Suppressor macrophage treated with lipopolysaccharide for 1 hour (primary cell): Measurements from ENCODE around the gene AKAP6.

Experiments
- DNase-seq, 3 donors: peaks; one replicate each; pipeline ENCODE4 v3.0.0-alpha.2; 2020 to 2022

Gene AKAP6

DNA sequence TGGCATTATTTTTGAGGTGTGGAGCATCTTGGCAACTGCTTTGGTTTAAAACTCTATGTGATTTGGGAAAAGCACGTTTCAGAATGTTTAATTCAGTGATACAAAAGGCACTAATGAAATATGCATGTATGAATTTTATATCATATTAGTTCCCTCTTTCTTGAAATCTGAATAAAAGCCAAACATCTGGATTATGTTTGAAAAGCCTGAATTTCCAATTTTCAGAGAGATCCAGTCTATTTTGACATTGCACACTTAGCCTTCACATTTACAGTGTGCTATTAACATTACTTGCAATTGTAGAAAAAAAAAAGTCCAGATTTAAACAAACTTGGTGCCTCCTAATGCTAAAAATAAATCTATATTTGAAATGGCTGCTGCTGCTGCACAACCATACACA is 390.5 kb downstream of the AKAP6 start:
- DNase-seq: no peak

DNA sequence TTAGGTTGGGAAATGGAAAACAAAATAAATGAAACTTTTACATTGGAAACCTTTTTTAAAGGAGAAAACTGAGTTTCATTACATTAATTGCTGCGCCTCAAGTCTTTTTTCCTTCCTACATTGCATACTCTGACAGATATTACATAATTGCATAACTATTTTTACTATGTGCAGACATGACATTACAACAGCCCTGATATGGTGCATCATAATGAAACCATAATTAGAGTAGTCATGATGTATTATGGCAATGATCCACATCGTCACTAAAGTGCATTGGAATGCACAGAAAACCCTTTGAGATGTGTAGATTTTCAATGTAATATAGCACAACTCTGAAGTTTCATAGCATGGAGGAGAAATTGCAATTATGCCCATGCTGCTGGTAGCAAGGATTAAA is 391.8 kb downstream of the AKAP6 start:
- DNase-seq: no peak

DNA sequence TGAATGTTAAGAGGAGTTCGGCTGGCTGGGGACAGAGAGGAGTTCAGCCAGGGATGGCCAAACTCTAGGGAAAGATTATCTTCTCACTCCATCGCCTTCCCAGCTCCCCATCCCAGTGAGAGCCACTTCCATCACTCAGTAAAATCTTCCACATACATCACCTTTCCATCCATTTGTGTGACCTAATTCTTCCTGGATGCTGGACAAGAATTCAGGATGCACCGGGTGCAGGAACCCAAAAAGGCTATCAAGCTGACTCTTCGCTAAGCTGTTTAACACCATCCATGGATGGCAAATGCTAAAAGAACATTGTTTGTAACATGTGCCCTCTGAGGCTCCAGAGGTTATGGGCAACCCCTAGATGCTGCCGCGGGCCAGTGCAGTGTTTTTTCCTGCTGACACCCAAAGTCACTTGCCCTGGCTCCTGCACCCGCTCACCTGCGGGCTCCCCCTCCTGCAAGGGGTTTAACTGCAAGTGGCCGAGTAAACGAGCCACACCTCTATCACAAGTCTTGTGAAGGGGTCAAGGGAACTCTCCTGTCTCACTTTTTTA is 393.6 kb downstream of the AKAP6 start:
- DNase-seq: no peak

DNA sequence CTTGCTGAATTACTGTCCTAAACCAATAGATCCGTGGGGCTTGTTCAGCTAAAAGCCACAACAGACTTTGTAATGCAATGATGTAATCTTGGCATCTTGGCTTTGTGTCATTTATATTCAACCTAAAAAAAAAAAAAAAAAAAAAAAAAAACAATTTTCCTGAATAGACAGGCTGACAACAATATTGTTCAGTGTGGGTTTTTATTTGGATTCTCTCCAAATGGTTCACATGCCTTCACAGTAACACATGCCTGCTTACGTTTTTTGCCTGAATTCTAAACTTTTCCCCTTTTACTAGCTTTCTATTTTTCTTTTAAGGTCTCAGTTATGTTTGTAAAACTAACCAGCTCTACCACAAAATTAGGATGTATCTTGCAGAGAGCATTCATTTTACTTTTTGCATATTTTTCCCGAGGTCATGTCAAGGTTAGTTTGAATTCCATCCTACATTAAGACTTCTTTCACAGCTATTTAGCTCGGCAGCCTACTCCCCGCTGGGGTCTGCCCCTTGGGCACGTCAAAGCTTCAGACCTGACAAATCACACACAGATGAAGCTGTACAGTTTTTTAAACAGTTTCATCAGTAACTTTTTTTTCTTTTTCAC is 395.9 kb downstream of the AKAP6 start:
- no peak for DNase-seq

DNA sequence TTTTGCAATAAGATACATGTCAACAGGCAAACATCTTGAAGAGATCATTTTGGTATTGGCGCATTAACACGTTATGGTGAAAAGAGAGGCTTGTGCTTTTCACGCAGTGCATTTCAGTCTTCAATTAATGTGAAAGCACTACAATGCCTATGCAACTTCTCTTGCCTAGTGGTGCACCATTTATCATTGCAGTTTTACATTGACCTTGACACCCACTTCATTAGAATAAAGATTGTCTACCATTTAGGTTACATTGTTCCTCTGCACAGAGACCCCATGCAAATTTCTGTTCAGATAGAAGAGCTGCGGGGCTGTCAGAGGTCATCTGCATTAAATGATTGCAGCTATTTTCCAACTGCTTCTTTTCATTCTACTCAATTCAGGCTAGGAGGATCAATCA is 397.4 kb downstream of the AKAP6 start:
- no peak for DNase-seq

DNA sequence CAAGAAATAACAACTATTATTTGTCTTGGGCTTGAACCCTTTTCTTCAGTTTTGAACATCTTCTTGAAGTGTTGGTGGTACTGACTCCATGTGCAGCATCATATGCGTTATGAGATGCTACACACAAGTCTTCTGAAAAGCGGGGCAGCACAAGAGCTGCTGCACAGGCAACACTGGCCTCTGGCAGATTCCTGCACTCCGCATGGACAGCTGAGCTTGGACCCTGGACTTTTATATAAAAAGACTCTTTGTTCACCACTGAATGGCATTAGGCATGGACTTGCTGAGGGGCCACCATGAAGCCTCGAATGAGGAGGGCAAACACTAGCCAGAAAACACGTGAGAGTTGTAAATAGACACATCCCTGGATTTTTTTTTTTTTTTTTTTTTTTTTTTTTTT is 398.7 kb downstream of the AKAP6 start:
- DNase-seq: no peak

DNA sequence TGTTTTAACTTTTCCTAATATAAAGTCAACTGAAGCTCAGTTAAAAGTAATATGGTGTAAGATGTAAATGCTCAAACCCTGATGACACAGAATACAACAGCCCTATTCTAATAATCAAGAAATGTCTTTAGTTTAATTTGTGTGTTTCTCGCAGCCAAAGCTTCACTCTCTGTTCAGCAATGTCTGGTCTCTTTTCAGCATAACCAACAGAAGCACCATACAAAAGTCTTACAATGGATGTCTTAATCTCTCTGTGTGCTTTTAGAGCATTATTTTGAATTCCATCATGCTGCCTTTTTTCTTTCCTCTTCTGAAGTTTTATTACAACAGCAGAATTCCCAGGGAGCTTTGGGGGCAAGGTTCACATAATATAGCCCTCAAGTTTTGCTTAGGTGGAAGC is 399.4 kb downstream of the AKAP6 start:
- DNase-seq: no peak

DNA sequence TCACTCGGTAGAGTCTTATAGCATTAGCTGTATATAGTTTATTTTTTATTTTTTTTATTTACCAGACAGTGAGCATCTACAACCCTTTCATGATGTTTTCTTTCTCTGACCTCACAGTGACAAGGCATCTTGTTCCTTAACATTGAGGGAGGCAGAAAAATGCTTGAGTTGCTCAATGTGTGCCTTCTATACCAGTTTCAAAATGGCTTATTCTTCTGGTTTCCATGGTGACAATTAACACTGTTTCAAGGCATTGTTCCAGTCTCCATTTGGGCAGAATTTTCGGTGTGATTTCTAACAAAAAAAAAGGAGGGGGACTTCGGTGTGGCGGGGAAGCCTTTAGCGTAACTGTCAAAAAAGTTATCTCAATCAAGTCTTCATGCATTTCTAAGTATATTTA is 399.9 kb downstream of the AKAP6 start:
- no peak for DNase-seq

DNA sequence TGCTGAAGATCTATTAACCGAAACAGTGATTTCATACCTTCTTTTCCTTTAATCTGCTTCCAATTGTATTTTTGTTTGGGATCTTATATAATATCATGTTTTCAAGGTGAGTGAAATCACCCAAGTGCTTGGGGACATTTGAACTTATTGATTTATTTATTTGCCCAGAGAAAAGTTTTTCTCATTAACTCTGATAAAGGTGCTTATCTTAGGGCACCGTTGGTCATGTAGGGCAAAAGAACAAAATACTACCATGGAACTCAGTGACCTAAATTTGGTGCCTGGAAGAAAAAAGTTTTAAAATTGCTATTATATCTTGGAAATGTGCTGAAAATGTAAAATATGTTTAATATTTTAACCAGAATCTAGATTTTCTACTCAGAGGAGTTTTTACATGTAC is 402.2 kb downstream of the AKAP6 start:
- no peak for DNase-seq

DNA sequence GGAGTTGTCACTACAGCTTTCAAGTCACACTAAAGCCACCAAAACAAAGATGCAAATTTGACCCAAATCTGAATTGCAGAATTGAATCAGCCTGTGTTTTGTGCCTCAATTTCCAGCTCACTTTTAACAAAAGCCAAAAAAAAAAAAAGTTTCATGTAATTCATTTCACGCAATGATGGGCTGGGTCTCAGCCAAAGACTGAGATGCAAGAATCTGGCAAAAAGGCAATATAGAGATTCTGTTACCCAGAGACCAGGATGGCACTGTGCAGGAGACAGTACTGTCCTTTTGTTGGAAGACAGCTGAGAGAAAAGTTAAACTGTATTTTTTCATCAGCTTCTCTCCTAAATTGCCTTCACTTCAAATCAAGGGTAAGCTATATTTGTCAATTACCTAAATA is 403.9 kb downstream of the AKAP6 start:
- DNase-seq: no peak

DNA sequence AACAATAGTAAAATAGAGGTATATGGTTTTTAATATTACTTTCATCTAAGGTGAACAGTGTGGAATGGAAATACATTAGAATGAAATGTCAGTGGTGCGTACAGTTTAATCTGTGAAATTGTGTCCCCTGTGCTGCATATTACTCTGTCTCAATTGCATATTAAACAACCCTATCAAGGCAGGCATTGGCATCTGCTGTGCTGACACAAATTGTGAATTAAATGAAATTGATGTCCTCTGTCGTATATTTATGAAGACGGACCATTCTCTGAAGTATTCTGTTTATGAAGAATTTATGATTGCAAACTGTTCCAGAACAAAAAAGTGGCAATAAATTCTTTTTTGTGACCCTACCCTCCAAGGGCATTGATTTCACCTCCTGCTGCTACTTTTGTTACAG is 405.2 kb downstream of the AKAP6 start:
- DNase-seq: no peak

DNA sequence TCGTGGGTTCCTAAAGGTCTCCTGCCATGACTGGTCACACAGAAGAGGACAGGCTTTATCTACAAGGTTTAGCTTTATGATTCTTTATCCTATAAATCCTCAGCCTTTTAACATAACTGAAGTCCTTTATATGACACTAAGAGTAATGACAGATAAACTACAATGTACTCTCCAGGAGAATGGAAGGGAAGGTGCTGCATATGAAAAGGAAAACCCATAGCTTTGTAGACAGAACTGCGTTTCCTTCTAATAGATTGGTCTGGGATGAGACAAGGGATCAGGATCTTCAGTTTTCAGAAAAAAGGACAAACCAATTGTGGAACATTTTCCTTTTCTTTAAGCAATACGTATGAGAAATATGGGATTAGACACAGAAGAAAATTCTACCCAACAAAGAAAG is 408.5 kb downstream of the AKAP6 start:
- no peak for DNase-seq

DNA sequence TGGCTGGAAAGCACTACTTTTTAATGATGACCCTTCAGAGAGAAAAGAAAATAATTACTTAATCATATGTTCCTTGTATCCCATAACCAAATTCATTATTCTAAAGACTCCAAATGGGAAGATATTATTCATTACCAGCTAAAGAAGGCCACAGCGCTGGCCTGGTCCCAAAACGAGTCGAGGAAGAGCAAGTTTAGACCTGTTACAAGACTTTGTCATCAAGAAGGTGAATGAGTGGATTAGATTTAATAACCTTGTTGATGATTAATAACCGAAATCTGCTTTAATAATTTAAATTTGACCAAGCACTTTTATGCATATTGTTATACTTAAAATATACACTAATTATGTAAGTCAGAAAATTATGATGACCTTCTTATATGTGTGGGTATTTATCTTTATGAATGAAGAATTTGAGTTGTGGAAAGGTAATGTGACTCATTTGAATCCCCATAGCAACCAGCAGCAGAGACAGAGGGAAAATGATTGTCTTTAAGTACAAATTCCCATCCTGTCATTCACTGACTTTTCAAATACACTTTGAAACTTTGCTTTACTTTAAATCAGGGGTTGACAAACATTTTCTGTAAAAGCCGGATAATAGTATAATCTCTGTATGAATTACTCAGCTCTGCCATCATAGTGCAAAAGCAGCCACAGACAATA is 409.2 kb downstream of the AKAP6 start:
- no peak for DNase-seq

DNA sequence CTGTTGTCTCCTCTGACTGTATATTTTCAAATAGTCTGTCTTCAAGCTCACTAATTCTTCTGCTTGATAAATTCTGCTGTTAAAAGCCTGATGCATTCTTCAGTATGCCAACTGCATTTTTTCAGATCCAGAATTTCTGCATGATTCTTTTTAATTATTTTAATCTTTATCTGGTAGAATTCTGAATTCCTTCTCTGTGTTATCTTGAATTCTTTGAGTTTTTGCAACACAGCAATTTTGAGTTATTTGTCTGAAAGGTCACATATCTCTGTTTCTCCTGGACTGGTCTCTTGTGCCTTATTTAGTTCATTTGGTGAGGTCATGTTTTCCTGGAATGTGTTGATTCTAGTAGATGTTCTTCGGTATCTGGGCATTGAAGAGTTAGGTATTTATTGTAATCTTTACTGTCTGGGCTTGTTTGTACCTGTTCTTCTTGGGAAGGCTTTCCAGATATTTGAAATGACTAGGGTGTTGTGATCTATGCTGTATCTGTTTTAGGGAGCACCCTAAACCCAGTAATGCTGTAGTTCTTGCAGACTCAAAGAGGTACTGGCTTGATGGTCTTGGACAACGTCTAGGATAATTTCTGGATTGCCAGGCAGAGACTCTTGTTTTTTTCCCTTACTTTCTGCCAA is 415.8 kb downstream of the AKAP6 start:
- no peak for DNase-seq

DNA sequence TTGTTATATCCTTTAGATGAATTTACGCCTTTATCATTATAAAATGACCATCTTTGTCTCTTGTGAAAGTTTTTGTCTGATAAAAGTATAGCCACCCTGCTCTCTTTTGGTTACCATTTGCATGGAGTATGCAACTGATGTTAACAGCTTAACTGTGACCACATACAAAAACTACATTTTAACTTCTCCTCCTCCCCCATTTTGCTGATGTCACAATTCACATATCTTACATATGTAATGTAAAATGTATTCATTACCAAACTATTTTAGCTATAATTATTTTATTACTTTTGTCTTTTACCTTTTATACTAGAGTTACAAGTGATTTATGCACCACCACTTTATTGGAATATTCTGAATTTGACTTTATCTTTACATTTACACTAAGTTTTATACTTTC is 425.1 kb downstream of the AKAP6 start:
- DNase-seq: no peak

DNA sequence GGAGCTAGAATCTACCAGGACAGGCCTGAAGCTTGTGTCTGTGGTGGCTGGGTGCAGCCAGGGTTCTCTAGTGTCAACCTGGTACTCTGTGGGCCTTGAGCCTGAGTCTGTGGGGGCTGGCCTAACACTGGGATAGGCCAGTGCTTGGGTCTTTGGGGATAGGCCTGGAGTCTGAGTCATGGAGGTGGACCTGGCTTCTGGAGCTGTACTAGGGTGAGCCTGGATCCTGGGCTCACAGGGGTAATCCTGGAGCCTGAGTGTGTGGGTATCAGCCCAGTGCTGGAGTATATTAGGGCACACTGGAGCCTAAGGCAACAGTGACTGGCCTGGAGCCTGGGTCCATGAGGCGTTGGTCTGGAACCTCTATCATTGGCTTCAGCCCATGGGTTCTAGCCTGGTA is 427.1 kb downstream of the AKAP6 start:
- no peak for DNase-seq

DNA sequence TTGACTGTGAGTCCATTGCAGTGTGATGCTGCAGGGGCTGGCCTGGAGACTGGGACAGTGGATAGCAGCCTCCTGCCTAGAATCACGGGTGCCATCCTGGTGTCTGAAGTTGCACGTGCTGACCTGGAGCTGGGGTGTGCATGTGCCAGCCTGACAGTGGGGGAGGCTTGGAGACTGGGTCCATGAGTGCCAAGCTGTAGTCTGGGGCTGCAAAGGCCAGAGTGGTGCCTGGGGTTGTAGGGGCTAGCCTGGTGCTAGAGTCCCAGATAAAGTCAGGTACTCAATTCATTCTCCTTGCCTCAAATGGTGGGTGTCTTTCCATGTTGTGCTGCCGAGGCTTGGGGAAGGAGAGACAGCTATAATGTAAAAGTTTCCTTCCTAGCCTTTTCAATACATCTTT is 427.7 kb downstream of the AKAP6 start:
- DNase-seq: no peak

DNA sequence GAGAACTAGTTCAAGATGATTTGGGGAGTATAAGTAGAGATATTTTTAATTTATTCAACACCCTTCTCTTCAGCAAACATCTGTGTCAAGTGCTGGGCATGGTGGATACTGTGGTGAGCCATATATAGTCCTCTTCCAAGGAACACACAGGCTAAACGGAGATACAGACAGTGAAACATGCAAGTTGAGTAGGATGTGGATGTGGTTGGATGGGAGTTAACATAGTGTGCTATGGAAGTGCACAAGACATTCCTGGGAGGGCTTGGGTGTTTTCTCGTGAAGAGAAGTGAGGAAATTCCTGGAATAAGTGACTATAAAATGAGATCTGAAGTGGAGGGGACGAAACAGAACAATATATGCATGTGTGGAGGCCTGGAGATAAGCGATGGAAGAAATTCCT is 428.5 kb downstream of the AKAP6 start:
- no peak for DNase-seq

DNA sequence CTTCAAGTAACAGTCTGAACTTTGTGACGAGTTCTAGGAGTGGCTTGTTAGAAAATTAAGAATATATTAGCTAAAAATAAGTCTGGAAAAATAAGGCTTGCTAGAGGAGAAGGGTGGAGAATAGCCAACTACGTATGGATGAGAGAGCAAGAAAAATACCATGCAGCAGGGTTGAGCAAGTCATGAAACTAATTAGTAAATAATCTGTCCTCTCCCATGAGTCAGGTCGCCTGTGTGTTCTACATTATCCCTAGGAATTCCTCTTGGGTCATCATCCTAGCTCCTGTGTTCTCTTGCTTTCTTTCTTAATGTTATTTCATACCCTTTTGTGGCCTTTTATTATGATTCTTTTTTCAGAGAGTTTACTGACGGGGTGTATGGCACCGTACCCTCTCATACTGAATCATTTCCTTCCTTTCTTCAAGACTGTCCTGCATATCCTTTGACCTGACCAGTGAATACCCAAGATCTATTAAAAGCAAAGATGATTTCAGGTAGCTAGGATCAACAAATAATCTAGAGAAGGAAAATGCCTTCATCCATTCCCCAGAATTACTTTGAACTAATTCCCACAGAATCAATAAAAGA is 432.4 kb downstream of the AKAP6 start:
- DNase-seq: no peak

DNA sequence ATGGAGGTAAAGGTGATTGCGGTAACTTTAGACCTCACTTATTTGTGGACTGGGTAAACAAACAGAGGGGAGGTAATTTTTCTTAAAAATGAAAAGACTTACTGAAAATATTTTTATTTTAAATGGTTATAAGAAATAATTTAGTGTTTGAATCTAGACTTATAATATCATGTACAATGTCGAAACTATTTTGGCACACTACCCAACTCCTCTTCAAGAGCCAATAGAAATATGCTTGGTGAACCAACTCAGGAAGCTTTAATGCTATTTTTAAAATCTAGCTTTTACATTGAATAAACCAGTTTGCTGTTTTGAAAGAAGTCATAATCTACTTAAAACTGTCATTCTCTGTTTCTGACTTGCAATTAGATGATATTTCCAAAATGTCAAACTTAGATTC is 433.8 kb downstream of the AKAP6 start:
- no peak for DNase-seq

DNA sequence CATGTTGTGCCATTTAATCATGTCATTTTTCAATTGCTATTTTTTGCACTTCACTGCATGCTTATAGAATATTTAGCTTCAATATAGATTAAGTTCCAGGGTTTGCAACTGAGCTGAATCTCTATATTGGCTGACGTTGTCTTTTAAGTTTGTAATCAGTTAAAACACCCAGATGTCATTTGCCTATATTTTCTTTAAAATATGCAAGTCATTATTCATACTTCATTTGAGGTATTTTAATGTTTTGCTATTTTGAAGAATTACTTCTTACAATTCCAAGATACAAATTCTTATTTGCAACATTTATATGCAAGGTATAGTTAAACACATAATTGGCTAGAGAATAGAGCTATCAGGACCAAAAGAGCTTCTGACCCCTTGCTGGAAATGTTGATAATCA is 434.6 kb downstream of the AKAP6 start:
- DNase-seq: no peak

DNA sequence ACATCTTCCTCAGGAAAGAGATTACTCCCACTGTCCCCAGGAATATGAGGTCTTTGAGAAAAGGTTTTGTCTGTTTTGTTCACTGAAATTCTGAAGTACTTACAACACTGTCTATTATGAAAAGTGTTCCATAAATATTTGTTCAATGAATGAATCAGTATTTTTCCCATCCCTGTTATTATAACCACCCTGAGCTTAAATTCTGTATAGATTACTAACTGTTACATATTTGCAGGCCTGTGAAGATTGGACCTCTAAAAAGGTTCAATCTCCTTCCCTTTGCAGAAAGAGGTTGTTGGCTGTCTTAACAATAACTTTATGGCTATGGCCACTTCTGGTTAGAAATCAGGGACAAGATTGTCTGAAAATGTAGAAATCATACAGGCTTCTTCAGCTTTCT is 435.0 kb downstream of the AKAP6 start:
- no peak for DNase-seq

DNA sequence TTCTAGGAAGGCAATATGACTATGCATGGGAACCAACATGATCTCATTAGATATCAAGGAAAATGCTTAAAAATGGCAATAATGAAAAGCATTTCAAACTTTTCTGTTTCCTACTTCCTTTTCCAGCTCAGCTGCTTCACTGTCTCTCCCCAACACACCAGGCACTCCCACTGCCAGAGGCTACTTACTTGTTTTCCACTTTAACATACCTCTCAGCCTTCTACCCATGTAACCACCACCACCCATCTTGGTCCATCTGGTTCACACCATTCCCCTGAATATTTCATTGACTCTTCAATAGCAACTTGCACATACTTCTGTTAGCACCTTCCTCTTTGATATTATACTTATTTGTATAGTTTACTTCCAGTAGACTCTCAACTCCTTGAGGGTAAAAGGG is 441.3 kb downstream of the AKAP6 start:
- DNase-seq: no peak

DNA sequence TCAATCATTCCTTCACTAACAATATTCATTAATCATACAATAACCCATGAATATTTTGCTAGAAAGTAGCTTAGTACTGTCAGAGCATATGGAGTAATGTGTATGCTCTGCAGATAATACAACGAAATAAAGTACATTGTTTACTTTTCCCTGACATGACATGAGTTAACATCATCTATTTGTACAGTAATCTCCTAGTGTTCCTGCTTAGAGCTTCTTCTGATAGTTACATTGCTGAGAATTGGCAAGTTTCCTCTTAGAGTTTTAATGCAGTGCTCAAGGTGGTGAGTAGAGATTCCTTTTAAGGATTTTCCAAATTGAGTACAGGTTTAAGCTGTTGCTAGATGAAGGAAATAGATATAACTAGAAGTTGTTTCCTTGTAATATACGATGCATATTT is 445.1 kb downstream of the AKAP6 start:
- no peak for DNase-seq
